UCSD-AML1 (cell line): ENCODE results near the gene MAMDC2.
"Not testable (repeated sequence)": the region's sequence is repeated elsewhere in the genome, so short reads cannot be mapped to it uniquely, and the experiment has no call there.

ENCODE experiments used
- DNase-seq: peaks from one replicate; lab custom pipeline; 2025; ENCODE audit not compliant: unreplicated experiment; lab: John Stamatoyannopoulos, UW

Gene MAMDC2

DNA sequence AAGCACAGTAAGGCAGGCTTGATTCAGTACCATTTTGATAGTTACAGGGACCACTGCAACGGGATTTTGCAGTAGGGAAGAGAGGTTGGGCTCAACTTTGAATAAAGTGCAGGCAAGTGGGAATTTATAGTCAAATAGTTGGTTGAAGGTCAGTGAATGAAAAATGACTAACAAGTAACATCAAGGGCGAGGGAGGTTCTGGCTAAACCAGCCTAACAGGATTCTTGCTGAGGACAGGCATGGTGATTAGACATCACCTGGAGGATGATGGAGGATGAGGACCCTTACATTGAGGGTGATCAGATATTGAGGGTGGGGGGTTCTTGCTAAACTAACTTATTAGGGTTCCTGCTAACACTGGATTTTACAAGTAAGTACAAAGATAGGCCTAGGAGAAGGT, 149.1 kb downstream of the MAMDC2 start:
- DNase-seq, result no peak

DNA sequence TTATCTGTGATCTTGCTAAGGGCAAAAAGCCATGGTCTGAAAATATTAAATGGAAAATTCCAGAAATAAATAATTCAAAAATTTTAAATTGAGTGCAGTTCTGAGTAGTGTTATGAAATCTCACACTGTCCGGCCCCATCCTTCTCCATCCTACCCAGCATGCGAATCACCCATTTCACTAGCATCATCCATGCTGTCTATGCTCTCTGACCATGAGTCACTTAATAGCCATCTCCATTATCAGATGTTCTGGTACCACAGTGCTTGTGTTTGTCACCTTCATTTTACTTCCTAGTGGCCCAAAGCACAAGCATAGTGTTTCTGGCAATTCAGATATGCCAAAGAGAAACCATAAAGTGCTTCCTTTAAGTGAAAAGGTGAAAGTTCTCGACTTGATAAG, 151.8 kb downstream of the MAMDC2 start:
- DNase-seq, result no peak

- no peak for DNase-seq
Measured at GRCh38 chr9:70197216-70198044, 153.8 kb downstream of the MAMDC2 start.

- not testable (repeated sequence) for DNase-seq
Measured at GRCh38 chr9:70204743-70205142, 161.1 kb downstream of the MAMDC2 start.

DNA sequence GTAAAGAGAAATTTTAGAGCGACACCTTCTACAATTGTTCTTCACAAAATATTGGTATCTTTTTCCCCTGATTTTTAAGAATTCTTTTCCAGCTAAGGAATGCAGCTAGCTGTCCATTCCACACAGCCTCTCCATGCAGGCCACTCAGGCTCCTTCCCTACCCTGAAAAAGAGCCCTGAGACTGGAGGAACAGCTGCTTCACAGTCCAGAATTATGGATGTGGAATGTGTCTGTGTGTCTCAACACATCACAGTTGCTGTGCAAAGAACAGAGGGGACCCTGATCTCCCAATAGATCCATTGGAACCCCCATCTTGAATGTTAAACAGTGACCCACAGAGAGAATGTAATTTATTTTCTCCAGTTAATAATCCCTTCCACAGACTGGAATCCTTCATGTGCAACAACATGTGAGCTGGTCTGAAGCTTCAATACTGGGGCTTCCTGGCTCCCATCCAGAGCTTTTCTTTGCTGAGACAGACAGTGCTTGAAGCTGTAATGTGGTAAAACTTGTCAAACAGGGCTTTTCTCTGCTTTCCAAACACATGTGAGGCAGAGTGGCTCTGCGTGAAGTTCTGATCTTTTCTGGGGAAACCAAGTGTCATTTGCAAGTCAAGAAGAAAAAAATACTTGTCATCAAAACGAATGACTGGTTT, 161.8 kb downstream of the MAMDC2 start:
- DNase-seq, result no peak

DNA sequence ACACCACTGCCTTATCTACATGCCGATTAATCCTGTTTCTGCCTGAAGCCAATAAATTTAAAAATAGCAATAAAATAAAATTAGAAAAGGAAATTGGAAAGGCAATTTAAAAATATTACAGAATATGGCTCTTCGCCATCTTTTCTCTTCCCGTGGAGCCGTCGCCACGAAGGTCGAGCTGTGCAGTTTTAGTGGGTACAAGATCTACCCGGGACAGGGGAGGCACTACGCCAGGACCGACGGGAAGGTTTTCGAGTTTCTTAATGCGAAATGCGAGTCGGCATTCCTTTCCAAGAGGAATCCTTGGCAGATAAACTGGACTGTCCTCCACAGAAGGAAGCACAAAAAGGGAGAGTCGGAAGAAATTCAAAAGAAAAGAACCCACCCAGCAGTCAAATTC, 173.4 kb downstream of the MAMDC2 start:
- DNase-seq, result no peak

GRCh38 chr9:70218767-70219166, 175.1 kb downstream of the MAMDC2 start:
- no peak for DNase-seq

DNA sequence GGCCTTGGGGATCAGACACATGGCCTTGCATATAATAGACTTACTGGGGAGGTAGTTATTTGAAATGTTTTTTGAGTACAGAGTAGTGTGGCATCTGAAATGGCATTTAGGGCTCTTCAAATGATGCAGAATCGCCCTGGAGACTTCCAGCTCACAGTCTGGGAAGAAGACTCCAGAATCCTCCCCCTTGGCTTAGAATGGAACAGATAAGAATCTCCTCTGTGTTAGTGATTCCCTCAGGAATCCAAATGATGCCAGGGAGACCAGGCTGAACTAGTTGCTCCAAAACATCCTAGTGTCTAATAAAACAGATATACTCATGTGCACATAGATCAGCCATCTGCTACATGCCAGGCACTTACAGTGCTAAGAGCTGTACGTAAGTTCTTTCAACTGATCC, 176.6 kb downstream of the MAMDC2 start:
- no peak for DNase-seq

- DNase-seq, result no peak
Measured at GRCh38 chr9:70222354-70222753, 178.7 kb downstream of the MAMDC2 start.

- DNase-seq, result no peak
Measured at GRCh38 chr9:70228118-70228517, 184.5 kb downstream of the MAMDC2 start.

DNA sequence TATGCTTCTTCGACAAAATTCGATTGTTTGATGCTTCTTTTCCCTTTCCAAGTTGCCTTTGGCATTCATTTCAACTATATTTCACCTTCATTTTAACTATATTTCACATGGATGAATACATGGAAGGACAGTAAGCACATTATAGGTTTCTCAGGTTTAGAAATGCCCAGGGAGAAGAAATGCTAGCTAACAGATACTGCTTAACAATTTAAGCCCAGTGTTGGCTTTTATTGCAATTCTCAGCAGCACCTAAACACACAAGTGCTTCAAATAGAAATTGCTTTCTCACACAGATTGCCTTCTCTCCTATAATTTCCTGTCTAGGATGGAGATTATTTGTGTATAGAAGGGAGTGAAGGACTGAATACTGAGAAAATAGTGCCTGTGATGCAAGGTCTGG, 185.0 kb downstream of the MAMDC2 start:
- no peak for DNase-seq

GRCh38 chr9:70229026-70229425, 185.4 kb downstream of the MAMDC2 start:
- no peak for DNase-seq

GRCh38 chr9:70229579-70229978, 185.9 kb downstream of the MAMDC2 start:
- DNase-seq, result no peak

DNA sequence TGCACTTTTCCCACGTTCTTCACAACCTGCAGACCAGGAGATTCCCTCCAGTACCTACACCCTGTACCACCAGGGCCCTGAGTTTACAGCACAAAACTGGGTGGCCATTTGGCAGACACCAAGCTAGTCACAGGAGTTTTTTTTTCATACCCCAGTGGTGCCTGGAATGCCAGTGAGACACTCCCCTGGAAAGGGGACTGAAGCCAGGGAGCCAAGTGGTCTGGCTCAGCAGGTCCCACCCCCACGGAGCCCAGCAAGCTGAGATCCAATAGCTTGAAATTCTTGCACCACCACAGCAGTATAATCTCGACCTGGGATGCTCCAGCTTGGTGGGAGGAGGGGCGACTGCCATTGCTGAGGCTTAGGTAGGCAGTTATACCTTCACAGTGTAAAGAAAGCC, 188.8 kb downstream of the MAMDC2 start:
- no peak for DNase-seq

- not testable (repeated sequence) for DNase-seq
Measured at GRCh38 chr9:70234208-70234607, 190.6 kb downstream of the MAMDC2 start.

DNA sequence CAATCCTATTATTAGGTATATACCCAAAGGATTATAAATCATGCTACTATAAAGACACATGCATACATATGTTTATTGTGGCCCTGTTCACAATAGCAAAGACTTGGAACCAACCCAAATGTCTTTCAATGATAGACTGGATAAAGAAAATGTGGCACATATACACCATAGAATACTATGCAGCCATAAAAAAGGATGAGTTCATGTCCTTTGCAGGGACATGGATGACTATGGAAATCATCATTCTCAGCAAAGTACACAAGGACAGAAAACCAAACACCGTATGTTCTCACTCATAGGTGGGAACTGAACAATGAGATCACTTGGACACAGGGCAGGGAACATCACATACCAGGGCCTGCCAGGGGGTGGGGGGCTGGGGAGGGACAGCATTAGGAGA, 202.3 kb downstream of the MAMDC2 start:
- DNase-seq, result not testable (repeated sequence)

GRCh38 chr9:70250221-70250620, 206.6 kb downstream of the MAMDC2 start:
- DNase-seq, result no peak

DNA sequence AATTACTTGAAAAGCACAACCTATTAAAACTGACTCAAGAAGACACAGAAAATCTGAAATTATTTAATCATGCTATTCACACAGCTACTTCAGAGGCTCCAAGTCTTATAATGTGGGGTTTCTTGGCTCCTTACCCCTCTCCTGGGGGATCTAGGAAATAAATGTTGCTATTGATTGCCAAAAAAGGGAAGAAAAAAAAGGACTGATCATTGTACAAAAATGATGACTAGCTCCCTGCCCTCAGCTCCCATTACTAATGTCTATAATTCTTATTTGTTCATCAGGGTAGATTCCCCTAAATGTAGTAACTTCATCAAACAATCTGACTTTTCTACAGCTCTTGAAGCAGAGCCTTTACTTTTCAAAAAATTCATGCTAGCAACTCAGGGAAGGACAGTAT, 211.8 kb downstream of the MAMDC2 start:
- no peak for DNase-seq

DNA sequence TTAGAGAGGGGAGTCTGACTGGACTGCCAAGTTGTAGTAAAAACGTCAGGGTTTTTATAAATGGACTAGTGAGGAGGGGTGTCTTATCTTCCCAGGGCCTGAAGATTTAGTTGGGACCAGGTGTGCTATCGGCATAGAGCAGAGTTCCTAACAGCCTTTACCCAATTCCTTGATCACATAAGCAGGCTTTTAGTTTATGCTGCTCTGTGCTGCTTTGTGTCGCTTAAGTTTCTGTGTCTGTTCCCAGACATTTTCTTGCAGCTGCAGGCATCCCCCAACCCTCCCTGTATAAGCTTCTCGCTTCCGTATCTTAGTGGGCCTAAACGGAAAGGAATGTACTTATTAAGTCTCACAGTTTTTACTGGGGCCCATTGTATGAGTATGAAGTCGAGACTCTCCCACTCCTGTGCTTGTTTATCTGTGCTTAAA, 212.5 kb downstream of the MAMDC2 start:
- DNase-seq, result no peak

GRCh38 chr9:70257502-70257901, 213.9 kb downstream of the MAMDC2 start:
- DNase-seq, result no peak

DNA sequence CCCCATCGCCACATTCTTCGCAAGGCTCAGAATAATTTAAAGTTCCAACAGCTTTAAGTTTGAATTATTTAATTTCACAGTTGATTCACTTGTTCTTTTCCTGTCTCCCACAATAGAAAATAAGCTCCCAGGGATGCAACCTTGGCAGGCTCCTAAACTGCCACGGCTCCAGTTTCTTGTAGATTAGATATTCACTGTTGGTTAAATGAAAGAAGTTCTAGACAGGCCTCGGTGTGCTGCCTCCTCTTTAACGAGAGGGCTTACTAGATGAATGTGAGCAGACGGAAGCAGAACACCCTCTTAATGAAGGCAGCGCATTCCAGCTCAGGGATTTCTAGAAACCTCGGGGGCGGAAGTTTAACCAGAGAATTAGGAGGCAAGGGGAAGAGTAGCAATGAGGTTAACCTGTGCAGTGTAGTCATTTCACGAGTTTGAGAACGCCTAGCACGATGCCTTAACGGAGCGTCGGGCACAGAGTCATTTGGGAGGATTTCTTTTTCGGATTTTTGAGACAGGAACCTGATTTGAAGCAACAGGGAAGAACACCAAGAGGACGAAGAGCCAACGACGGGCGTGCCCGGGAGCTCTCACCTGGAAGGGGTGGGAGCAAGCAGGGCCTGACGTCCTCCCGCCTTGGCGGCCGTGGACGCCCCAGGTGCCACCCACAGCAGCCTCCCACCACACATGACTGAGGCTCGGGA, 214.5 kb downstream of the MAMDC2 start:
- DNase-seq, result no peak
